HG02623 (cell line): ENCODE measurements around the gene BICRA.

Experiments used
- ATAC-seq: cut with Tn5 transposase; IDR thresholded peaks from one replicate; pipeline ENCODE4 v1.9.1; 2021; ENCODE audit warnings: moderate library complexity; ENCODE audit not compliant: unreplicated experiment

Gene BICRA

DNA sequence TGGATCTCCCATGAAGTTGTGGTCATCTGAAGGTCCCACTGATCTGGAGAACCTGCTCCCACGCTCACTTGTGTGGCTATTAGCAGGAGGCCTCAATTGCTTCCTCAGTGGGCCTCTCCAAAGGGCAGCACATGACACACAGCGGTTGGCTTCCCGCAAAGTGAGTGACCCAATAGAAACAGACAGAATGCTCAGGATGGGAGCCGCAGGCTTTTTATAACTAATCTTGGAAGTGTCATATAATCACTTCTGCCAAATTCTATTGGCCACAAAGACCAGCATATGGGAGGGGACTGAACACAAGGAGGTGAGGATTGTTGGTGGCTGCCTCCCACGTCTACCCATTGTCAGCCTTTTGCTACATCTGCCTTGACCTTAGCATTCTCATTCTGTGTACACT, 82.2 kb downstream of the BICRA start:
- ATAC-seq, result no peak

DNA sequence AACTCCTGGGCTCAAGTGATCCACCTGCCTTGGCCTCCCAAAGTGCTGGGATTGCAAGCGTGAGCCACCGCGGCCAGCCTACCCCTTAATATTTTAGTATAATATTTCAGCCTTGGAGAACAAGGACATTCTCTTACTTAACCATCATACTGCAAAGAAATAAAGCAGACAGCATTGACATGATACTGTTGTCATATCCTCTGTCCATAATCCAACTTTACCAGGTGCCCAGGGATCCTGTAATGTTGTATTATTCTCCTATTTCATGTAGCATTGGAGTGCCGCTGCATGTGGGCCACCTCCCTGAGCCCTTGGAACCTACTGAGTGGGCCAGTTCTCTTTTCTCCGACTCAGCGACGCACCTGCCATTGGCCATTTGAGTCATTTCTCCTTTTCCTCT, 82.8 kb downstream of the BICRA start:
- ATAC-seq, result no peak

DNA sequence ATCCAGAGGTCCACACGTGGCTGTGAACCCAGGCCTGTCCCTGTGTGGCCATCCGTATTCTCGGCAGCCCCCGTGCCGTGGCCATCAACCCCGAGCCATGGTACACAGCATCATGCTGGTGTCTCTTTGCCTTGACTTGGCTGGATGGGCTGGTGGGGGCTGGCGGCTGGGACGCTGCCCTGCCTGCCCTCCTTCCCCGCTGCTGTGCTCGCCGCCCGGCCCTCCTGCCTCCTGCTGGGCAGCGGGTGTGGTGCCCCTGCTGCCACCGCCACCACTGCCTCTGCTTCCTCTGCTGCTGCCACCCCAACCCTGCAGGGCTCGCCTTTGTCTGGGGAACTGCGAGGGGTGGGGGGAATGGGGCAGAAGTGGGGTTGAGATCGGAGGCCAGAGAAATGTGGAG, 84.6 kb downstream of the BICRA start:
- no peak for ATAC-seq

DNA sequence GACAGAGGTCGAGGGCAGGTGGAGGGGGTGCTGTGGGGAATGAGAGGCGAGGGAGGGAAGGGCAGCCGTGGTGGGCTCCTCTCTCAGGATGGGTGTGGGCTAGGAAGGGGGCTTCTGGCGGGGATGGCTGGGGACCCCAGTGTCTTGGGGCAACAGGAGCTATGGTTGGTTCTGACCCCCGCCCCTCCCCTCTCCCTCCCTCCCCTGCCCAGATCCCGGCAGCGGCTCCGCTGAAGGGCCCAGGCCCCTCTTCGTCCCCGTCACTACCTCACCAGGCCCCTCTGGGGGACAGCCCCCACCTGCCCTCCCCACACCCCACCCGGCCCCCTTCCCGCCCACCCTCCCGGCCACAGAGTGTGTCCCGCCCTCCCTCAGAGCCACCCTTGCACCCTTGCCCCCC, 85.0 kb downstream of the BICRA start:
- no peak for ATAC-seq

DNA sequence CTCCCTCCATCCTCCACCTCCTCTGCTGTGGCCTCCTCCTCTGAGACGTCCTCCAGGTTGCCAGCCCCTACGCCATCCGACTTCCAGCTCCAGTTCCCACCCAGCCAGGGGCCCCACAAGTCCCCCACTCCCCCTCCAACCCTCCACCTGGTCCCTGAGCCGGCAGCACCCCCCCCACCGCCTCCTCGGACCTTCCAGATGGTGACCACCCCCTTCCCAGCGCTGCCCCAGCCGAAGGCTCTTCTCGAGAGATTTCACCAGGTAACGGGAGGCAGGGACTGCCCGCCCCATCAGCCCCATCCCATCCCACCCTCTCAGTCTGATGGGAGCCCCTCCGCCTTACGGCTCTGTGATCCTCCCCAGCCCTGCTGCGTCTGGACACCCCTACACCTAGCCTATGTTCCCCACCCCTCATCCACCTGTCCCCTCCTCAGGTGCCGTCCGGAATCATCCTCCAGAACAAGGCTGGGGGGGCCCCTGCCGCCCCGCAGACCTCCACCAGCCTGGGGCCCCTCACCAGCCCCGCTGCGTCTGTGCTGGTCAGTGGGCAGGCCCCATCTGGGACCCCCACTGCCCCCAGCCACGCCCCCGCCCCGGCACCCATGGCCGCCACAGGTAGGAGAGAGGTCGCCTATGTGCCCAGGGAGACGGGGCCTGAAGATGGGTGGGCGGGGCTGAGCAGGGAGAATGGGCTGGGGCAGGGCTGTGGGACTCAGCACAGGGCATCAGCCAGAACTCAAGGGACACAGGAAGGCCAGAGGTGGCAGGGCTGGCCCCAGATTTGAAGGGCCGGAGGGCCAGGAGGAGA, 85.7 kb downstream of the BICRA start:
- ATAC-seq, result no peak

DNA sequence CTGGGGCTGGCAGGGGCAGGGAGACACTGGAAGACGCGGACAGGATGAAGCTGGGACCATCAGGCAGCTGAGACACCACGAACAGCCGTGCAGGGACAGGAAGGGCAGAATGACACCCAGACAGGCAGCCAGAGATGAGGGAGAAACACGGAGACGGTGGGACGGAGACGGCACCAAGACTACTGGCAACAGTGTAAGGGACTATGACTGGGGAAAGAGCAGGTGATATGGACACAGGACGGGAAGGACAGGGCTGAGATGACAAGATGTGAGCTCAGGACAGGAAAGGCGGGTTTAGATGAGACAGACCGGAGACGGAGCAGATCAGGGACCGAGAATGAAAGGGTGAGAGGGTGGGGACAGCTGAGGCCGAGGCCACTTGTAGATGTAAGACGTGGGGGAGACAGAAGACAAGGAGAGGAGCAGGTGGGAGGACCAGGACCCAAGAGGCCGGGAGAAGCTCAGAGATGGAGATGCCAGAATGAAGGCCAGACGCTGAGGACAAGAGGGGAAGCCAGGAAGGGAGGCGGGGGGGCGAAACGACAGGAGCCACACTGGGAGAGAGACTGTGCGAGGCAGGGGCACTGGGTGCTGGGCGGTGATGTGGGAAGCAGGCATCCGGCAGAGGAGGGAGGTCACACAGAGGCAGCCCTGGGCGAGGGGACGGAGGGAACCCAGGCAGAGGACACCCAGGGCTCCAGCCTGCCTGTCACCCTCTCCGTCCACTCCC, 86.8 kb downstream of the BICRA start:
- ATAC-seq, result no peak

DNA sequence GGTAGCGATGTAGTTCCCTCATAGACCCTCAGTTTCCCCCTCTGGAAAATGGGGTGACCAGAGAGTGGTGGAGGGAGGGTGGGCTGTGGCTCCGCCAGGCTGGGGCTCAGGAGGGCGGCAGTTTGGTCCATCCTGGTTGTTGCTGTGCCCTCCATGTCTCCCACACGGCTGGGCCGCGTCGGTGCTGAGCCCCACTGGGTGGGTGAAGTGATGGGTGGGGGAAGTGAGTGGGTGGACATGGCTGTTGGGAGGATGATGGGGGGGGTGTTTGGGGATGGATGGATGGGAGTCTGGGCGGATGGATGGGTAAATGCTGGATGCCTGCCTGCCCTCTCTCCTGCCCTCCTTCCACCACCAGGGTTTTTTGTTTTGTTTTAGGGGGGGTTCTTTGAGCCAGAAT, 87.7 kb downstream of the BICRA start:
- ATAC-seq, result no peak

DNA sequence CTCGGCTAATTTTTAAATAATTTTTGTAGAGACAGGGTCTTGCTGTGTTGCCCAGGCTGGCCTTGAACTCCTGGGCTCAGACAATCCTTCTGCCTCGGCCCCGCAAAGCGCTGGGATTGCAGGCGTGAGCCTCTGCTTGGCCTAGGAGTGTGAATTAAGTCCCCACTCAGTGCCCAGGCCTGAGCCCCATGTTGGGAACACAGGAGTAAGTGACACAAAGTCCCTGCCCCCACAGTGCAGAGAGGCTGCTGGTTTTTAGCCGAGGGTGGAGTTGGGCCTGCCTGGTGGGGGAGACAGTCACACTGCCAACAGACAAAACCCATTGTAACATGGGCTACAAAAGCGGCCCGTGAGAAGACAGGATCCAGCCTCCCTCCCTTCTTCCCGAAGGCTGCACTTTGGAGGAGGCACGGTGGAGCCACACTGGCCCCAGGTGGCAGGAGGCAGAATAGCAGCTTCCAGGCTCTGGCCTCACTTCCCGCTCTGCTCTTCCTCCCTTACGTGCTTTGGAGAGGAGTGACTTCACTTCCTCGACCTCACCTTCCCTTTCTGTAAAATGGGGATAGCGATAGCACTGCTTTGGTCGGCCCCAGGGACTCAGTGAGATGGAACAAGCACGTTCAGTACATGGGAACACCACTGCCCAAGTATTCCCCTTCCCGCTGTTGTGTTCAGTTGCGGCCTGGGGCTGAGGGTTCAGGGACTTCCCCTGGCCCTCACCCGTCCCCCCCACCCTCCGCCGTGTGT, 89.1 kb downstream of the BICRA start:
- no peak for ATAC-seq

DNA sequence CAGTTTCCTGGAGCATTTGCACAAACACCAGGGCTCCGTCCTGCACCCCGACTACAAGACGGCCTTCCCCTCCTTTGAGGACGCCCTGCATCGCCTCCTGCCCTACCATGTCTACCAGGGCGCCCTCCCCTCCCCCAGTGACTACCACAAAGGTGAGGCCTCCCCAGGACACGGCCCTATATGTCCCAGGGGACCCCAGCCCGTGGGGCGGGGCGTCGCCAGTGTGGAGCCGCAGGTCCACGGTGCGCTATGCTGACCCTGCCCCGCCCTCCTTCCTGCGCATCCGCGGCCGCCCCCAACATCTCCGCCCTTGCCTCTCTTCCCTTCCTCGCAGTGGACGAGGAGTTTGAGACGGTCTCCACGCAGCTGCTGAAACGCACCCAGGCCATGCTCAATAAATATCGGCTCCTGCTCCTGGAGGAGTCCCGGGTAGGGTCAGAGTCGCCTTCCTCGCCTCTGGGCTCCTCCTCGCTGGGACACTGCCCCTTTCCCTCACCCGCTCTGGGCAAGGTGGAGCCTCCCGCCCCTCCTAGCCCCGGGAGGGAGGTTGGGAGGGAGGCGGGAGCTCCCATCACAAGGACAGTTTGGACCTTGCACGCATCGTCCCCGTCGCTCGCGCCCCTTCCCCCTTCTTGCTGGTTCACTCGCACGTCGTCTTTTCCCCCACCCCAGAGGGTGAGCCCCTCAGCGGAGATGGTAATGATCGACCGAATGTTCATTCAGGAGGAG, 89.9 kb downstream of the BICRA start:
- no peak for ATAC-seq

DNA sequence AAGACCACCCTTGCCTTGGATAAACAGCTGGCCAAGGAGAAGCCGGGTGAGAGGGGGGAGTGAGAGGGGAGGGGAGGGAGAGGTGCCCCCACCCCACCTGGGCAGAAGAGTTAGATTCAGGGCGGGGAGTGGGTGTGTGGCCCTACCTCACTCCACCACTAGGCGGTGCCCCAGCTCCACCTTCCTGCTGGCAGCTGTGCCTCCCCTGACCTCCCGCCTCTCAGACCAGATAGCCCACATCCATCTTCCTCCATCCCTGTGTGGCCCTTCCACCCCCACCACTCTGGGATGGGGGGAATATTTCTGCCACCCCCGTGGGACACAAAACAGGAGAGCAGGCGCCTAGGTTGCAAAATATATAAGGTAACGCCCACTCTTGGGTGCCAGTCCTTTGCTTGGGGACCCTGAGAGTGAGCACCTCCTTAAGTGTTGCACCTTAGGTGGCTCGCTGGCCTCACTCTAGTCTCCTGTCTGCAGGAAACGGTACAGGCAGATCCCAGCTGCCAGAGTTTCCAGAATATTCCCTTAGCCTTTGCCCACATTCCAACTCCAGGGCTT, 90.5 kb downstream of the BICRA start:
- no peak for ATAC-seq

DNA sequence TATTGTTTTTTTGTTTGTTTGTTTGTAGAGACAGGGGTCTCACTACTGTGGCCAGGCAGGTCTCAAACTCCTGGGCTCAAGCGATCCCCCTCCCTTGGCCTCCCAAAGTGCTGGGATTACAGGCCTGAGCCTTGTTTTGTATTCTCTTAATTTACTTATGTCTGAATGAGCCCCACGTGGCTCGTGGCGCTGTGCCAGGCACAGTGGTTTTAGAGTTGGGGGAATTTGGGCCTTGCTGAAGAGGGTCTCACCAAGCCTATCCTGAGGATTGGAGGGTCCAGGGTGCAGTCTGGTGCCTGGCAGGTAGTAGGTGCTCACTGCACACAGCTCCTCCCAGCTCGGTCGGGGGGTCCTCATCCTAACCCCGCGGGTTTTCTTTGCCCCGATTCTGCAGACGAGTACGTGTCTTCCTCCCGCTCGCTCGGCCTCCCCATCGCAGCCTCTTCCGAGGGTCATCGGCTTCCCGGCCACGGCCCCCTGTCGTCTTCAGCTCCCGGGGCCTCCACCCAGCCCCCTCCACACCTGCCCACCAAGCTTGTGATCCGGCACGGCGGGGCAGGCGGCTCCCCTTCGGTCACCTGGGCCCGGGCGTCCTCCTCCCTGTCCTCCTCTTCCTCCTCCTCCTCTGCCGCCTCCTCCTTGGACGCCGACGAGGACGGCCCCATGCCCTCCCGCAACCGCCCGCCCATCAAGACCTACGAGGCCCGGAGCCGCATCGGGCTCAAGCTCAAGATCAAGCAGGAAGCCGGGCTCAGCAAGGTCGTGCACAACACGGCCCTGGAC, 92.2 kb downstream of the BICRA start:
- no peak for ATAC-seq

DNA sequence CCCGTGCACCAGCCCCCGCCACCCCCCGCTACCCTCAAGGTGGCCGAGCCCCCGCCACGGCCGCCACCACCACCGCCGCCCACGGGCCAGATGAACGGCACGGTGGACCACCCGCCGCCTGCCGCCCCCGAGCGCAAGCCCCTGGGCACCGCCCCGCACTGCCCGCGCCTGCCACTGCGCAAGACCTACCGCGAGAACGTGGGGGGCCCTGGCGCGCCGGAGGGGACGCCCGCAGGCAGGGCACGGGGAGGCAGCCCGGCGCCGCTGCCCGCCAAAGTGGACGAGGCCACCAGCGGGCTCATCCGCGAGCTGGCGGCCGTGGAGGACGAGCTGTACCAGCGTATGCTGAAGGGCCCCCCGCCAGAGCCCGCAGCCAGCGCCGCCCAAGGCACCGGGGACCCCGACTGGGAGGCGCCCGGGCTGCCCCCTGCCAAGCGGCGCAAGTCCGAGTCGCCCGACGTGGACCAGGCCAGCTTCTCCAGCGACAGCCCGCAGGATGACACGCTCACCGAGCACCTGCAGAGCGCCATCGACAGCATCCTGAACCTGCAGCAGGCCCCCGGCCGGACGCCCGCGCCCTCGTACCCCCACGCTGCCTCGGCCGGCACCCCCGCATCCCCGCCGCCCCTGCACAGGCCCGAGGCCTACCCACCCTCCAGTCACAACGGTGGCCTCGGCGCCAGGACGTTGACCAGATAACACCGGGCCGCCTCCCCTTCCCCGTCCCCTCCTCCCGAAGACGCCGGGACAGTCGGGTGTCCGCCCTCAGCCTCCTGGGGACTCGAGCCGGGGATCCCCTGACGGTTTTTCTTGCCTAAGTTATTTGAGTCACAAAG, 93.0 kb downstream of the BICRA start:
- ATAC-seq, result no peak

DNA sequence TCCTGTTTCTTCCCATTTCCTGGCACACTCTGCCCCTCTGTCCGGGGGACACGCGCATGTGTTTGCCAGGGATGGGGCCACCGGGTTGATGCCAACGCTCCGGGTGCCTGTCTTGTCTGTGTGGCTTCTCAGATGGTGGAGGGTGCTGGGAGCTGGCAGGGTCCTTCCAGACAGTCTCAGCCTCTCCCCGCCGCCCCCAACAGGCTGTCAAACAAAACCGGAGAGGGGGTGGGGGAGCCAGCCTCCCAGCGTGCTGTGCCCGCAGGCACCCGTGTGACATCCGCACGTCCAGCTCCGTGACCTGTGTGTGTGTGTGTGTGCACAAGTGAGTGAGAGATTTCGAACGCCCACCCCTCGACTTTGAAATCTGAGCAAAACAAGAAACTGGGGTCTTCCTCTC, 93.7 kb downstream of the BICRA start:
- no peak for ATAC-seq

DNA sequence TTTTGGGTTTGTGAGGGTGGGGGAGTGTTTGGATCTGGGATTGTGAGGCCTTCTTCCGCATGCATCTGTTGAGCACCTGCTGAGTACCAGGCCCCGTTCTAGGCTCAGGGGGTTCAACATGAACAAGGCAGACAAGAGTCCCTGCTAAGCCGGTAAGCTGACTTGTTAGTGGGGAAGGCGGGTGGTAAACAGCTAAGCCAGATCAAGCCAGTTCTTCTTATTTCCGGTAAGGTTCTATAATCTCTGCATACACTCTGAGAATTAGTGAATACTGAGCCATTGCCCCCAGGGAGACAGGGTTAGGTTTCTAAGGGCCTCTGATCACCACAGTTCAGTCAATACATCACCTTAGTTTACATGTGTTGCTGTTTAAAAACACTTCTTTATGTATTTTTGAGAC, 94.4 kb downstream of the BICRA start:
- ATAC-seq, result no peak

DNA sequence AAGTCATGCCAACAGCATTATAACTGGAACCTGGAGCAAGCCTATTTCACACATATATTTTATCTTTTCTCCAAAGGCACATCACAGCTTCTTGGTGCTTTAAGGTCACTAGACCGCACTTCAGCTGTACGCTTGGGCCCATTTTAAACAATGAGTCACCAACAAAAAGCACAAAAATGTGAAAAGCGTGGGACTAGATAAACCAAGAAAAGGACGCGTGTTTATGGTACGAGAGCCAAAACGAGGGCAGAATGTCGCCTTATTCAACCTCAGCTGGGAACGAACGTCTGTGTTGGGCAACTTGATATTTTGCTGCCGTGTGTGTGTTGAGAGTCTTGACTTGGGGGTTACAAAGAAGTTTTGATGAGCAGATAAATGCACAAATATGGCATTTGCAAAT, 95.1 kb downstream of the BICRA start:
- no peak for ATAC-seq

DNA sequence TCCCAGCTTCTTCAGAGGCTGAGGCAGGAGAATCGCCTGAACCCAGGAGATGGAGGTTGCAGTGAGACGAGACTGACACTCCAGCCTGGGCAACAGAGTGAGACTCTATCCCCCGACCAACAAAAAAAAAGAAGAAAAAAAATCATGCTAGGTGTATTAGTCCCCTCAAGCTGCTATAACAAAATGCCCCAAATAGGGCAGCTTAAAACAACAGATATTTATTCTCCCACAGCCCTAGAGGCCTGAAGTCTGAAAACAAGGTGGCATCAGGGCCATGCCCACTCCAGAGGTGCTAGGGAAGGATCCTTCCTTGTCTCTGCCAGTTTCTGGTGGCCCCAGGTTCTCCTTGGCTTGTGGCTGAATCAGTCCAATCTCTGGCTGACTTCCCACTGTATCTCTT, 95.7 kb downstream of the BICRA start:
- ATAC-seq, result no peak

DNA sequence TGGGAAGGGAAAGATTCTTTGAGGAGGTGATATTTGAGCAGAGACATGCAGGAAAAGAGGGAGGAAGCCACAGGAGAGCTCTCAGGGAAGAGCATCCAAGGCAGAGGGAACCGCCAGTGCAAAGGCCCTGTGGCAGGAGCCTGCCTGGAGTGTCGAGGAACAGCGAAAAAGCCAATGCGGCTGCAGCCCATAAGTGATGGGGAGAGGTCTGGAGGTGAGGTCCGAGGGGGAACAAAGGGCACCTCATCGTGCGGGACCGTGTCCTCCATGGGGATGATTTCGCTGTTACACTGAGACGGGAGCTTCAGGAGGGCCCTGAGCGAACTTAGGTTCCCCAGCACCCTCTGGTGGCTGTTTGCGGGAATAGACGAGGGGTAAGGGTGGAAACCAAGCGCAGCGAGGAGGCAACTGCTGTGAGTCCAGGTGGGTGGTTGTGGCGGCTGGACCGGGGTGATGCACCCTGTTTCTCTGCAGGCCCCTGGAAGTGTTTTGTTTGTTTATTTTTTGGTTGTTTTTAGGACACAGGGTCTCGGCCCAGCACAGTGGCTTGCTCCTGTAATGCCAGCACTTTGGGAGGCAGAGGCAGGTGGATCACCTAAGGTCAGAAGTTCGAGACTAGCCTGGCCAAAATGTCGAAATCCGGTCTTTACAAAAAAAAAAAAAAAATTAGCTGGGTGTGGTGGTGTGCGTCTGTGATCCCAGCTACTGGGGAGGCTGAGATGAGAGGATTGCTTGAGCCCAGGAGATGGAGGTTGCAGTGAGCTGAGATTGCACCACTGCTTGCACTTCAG, 98.4 kb downstream of the BICRA start:
- ATAC-seq, result no peak

DNA sequence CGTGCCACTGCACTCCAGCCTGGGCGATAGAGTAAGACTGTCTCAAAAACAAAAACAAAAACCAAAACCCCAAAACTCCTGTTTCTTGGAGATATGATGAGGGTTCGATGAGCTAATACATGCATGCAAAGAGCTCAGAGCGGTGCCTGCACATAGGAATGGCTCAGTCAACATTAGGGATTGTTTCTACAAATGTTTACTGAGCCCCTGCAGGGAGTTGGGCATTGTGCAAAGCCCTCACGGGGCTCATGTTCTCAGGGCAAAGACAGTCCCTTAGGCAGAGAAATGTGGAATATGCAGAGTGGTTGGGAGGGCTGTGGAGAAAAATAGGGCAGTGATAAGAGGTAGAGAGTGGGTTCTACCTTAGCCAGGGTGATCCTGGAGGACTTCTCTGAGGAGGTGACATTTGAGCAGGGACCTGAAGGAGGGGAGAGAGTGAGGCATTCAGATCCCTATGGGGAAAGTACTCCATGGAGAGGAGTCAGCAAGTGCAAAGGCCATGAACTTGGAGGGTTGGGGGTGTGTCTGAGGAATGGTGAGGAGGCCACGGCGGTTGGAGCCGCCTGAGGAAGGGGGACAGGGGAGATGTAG, 102.8 kb downstream of the BICRA start:
- ATAC-seq, result no peak
